ENCODE data around the gene SPTB.

Gene SPTB

GRCh38 chr14:64919215-64919614, 39.5 kb upstream of the SPTB start:
- peaks cover 39% of the 10 kb centered on the region for H4K20me1 ChIP-seq (ENCODE audit: insufficient read depth, low read length)
- no peak overlapping the region for H3K9ac ChIP-seq (ENCODE audit: low read length)
- H3K9me3 ChIP-seq (ENCODE audit: insufficient read depth, low read length) = no peaks in the 10 kb centered on the region
- H3K4me2 ChIP-seq (ENCODE audit: low read length) = no peak overlapping the region
- peaks cover 12% of the 10 kb centered on the region for H3K36me3 ChIP-seq (replicated peaks; ENCODE audit: low read depth, low read length)
- TF ChIP-seq CTCF (IDR thresholded peaks at IDR 0.05; ENCODE audit: low read depth, low read length) = no peak
- TF ChIP-seq EZH2phosphoT487 (IDR thresholded peaks at IDR 0.05; ENCODE audit: low read depth) = no peak
- no peak overlapping the region for H3K27ac ChIP-seq (ENCODE audit: low read length)
- peaks cover 11% of the 10 kb centered on the region for H3K4me1 ChIP-seq (ENCODE audit: low read length)
- H3K4me3 ChIP-seq (ENCODE audit: low read length) = no peak overlapping the region
- no peak overlapping the region for H2AFZ ChIP-seq (ENCODE audit: low read depth, low read length)
- peaks cover 57% of the 10 kb centered on the region for H3K79me2 ChIP-seq (ENCODE audit: low read length)
- H3K27me3 ChIP-seq (ENCODE audit: low read depth, low read length) = no peaks in the 10 kb centered on the region

- Histone ChIP-seq H3K4me3 (ENCODE audit: low read length) (no peak overlapping the region), H3K27me3 (ENCODE audit: low read depth, low read length) (no peaks in the 10 kb centered on the region), H2AFZ (ENCODE audit: low read depth, low read length) (no peak overlapping the region), H3K9me3 (ENCODE audit: insufficient read depth, low read length) (no peaks in the 10 kb centered on the region), H3K4me2 (ENCODE audit: low read length) (no peak overlapping the region), H3K79me2 (ENCODE audit: low read length) (peaks cover 57% of the 10 kb centered on the region), H3K27ac (ENCODE audit: low read length) (no peak overlapping the region), H3K36me3 (replicated peaks; ENCODE audit: low read depth, low read length) (peaks cover 7% of the 10 kb centered on the region), H4K20me1 (ENCODE audit: insufficient read depth, low read length) (peaks cover 39% of the 10 kb centered on the region), H3K9ac (ENCODE audit: low read length) (no peak overlapping the region), H3K4me1 (ENCODE audit: low read length) (peaks cover 11% of the 10 kb centered on the region)
- TF ChIP-seq EZH2phosphoT487 (IDR thresholded peaks at IDR 0.05; ENCODE audit: low read depth) (no peak), CTCF (IDR thresholded peaks at IDR 0.05; ENCODE audit: low read depth, low read length) (no peak)
Observed at GRCh38 chr14:64918216-64918615, 38.5 kb upstream of the SPTB start.

- Histone ChIP-seq H3K4me3 (ENCODE audit: low read length) (0 out of 2 replicates have a peak overlapping the region, but pooled peaks have one; percentile 96), H2AFZ (ENCODE audit: low read depth, low read length) (no peak overlapping the region), H4K20me1 (ENCODE audit: insufficient read depth, low read length) (peaks cover 39% of the 10 kb centered on the region), H3K9ac (ENCODE audit: low read length) (no peak overlapping the region), H3K4me1 (ENCODE audit: low read length) (peaks cover 11% of the 10 kb centered on the region), H3K27me3 (ENCODE audit: low read depth, low read length) (no peaks in the 10 kb centered on the region; the same call in 1 of the 2 replicates), H3K4me2 (ENCODE audit: low read length) (peak overlapping the region; percentile 96), H3K36me3 (replicated peaks; ENCODE audit: low read depth, low read length) (peaks cover 7% of the 10 kb centered on the region), H3K79me2 (ENCODE audit: low read length) (peaks cover 48% of the 10 kb centered on the region), H3K9me3 (ENCODE audit: insufficient read depth, low read length) (no peaks in the 10 kb centered on the region), H3K27ac (ENCODE audit: low read length) (no peak overlapping the region)
- no peak for TF ChIP-seq EZH2phosphoT487 (IDR thresholded peaks at IDR 0.05; ENCODE audit: low read depth)
- TF ChIP-seq CTCF (IDR thresholded peaks at IDR 0.05; ENCODE audit: low read depth, low read length) = no peak
Observed at GRCh38 chr14:64915797-64916196, 36.1 kb upstream of the SPTB start.

- peak overlapping the region; percentile 97 for H3K9ac ChIP-seq (ENCODE audit: low read length)
- no peaks in the 10 kb centered on the region for H3K9me3 ChIP-seq (ENCODE audit: insufficient read depth, low read length)
- peaks cover 31% of the 10 kb centered on the region for H4K20me1 ChIP-seq (ENCODE audit: insufficient read depth, low read length)
- H3K4me2 ChIP-seq (ENCODE audit: low read length) = peak overlapping the region; percentile 96
- TF ChIP-seq EZH2phosphoT487 (IDR thresholded peaks at IDR 0.05; ENCODE audit: low read depth) (no peak), CTCF (IDR thresholded peaks at IDR 0.05; ENCODE audit: low read depth, low read length) (no peak)
- no peak overlapping the region for H2AFZ ChIP-seq (ENCODE audit: low read depth, low read length)
- peaks cover 7% of the 10 kb centered on the region for H3K36me3 ChIP-seq (replicated peaks; ENCODE audit: low read depth, low read length)
- H3K27ac ChIP-seq (ENCODE audit: low read length) = peak overlapping the region; percentile 75
- H3K27me3 ChIP-seq (ENCODE audit: low read depth, low read length) = no peaks in the 10 kb centered on the region; the same call in 1 of the 2 replicates
- peaks cover 11% of the 10 kb centered on the region for H3K4me1 ChIP-seq (ENCODE audit: low read length)
- H3K79me2 ChIP-seq (ENCODE audit: low read length) = peaks cover 41% of the 10 kb centered on the region
- peak overlapping the region; percentile 96 for H3K4me3 ChIP-seq (ENCODE audit: low read length)
Observed at GRCh38 chr14:64915029-64915424, 35.3 kb upstream of the SPTB start.
